Liver (tissue), 9 donors: ENCODE data around the gene UQCRHL. TPM values are rescaled to one million over a fixed set of nuclear protein-coding genes. Genes with fewer than 3 reads are reported as not detected.

Experiments
- DNase-seq: peaks from one replicate; pipeline ENCODE4 v3.0.0-alpha.2; 2017; ENCODE audit warnings: low spot score
- H3K27ac ChIP-seq, 2 donors: one replicate each; pipeline ENCODE4 v1.7.0; 2013; ENCODE audit warnings: inconsistent platforms in 2 of 2, low read length in 2 of 2, control low read depth in 1 of 2, low read depth in 1 of 2, mild to moderate bottlenecking in 1 of 2
- H3K27me3 ChIP-seq, 4 donors: one replicate each; pipeline versions ENCODE4 v1.6.1 to v1.7.0; 2013; ENCODE audit warnings: low read length in 3 of 4, inconsistent platforms in 1 of 4, mild to moderate bottlenecking in 1 of 4, moderate library complexity in 1 of 4; ENCODE audit not compliant: control insufficient read depth in 4 of 4, insufficient read depth in 4 of 4
- H3K36me3 ChIP-seq, 4 donors: one replicate each; pipeline versions ENCODE4 v1.6.1 to v1.7.0; 2013; ENCODE audit warnings: low read length in 3 of 4, mild to moderate bottlenecking in 3 of 4, low read depth in 1 of 4, moderate library complexity in 1 of 4; ENCODE audit not compliant: control insufficient read depth in 4 of 4, insufficient read depth in 3 of 4
- H3K4me1 ChIP-seq, 4 donors: one replicate each; pipeline versions ENCODE4 v1.6.1 to v1.7.0; 2013; ENCODE audit warnings: low read length in 3 of 4, mild to moderate bottlenecking in 3 of 4, moderate library complexity in 1 of 4; ENCODE audit not compliant: control insufficient read depth in 4 of 4, insufficient read depth in 4 of 4
- H3K4me3 ChIP-seq, 3 donors: one replicate each; pipeline versions ENCODE4 v1.6.1 to v1.7.0; 2013; ENCODE audit warnings: low read length in 3 of 3, control low read depth in 1 of 3, low read depth in 1 of 3, mild to moderate bottlenecking in 1 of 3
- H3K9ac ChIP-seq, 2 donors: one replicate each; pipeline ENCODE4 v1.7.0; 2013; ENCODE audit warnings: low read length in 2 of 2, mild to moderate bottlenecking in 2 of 2, moderate library complexity in 2 of 2, control low read depth in 1 of 2, low read depth in 1 of 2
- H3K9me3 ChIP-seq, 4 donors: one replicate each; pipeline versions ENCODE4 v1.6.1 to v1.7.0; 2013; ENCODE audit warnings: low read length in 3 of 4; ENCODE audit not compliant: control insufficient read depth in 4 of 4
- ATF3 ChIP-seq: IDR thresholded peaks from 2 replicates; pipeline ENCODE4 v1.6.1; 2016; ENCODE audit warnings: antibody characterized with exemption
- CTCF ChIP-seq: fragments of 150-350 bp; IDR thresholded peaks from 2 replicates; pipeline ENCODE4 v1.5.1; 2017; ENCODE audit warnings: improper control_type of control experiment, low read depth, low read length; ENCODE audit not compliant: missing input control
- EGR1 ChIP-seq, 2 donors: IDR thresholded peaks; 2 replicates each; pipeline ENCODE4 v1.6.1; 2016 to 2018; ENCODE audit warnings: antibody characterized with exemption in 2 of 2, low read depth in 2 of 2
- FOXA1 ChIP-seq: IDR thresholded peaks from 2 replicates; pipeline ENCODE4 v1.6.1; 2016; ENCODE audit warnings: antibody characterized with exemption
- FOXA2 ChIP-seq: IDR thresholded peaks from 2 replicates; pipeline ENCODE4 v1.6.1; 2016; ENCODE audit warnings: antibody characterized with exemption
- GABPA ChIP-seq, 2 donors: IDR thresholded peaks in 1 of 2; conservative IDR thresholded peaks in 1 of 2; 2 replicates each; pipeline ENCODE4 v1.6.1; 2016; ENCODE audit warnings: antibody characterized with exemption in 2 of 2, mild to moderate bottlenecking in 1 of 2, moderate library complexity in 1 of 2
- HNF4A ChIP-seq, 2 donors: conservative IDR thresholded peaks; 2 replicates each; pipeline ENCODE4 v1.6.1; 2016; ENCODE audit warnings: antibody characterized with exemption in 2 of 2, mild to moderate bottlenecking in 2 of 2
- HNF4G ChIP-seq: IDR thresholded peaks from 2 replicates; pipeline ENCODE4 v1.6.1; 2016; ENCODE audit warnings: antibody characterized with exemption
- JUND ChIP-seq, 2 donors: IDR thresholded peaks; 2 replicates each; pipeline ENCODE4 v1.6.1; 2016; ENCODE audit warnings: antibody characterized with exemption in 2 of 2
- NR2F2 ChIP-seq: IDR thresholded peaks from 2 replicates; pipeline ENCODE4 v1.6.1; 2016; ENCODE audit warnings: antibody characterized with exemption
- RAD21 ChIP-seq, 2 donors: IDR thresholded peaks; 2 replicates each; pipeline ENCODE4 v1.6.1; 2016; ENCODE audit warnings: antibody characterized with exemption in 2 of 2, mild to moderate bottlenecking in 2 of 2
- REST ChIP-seq: IDR thresholded peaks from 2 replicates; pipeline ENCODE4 v1.6.1; 2016; ENCODE audit warnings: antibody characterized with exemption, mild to moderate bottlenecking
- RXRA ChIP-seq, 2 donors: IDR thresholded peaks; 2 replicates each; pipeline ENCODE4 v1.6.1; 2017 to 2018; ENCODE audit warnings: antibody characterized with exemption in 2 of 2, mild to moderate bottlenecking in 1 of 2
- SP1 ChIP-seq: IDR thresholded peaks from 2 replicates; pipeline ENCODE4 v1.6.1; 2018; ENCODE audit warnings: antibody characterized with exemption, mild to moderate bottlenecking
- TAF1 ChIP-seq: conservative IDR thresholded peaks from 2 replicates; pipeline ENCODE4 v1.6.1; 2016; ENCODE audit warnings: antibody characterized with exemption, mild to moderate bottlenecking
- YY1 ChIP-seq: IDR thresholded peaks from 2 replicates; pipeline ENCODE4 v1.6.1; 2016; ENCODE audit warnings: antibody characterized with exemption, mild to moderate bottlenecking
- ZBTB33 ChIP-seq: IDR thresholded peaks from 2 replicates; pipeline ENCODE4 v1.6.1; 2016; ENCODE audit warnings: antibody characterized with exemption
- WGBS: extraction: QIAGEN DNeasy Blood & Tissue Kit; methylation state at CpG from one replicate; pipeline ENCODE4 v1.1.7; 2013; 5-methylcytosine and 5-hydroxymethylcytosine counted together
- polyA plus RNA-seq, 2 donors: library from polyadenylated mRNA; stranded (reverse) in 1 of 2; unstranded in 1 of 2; fragments of 200-250 nt in 1 of 2; fragments of >200 nt in 1 of 2; fragmentation: Nextera tagmentation in 1 of 2; extraction: Ambion mirVana in 1 of 2; gene quantifications; one replicate each; pipeline versions ENCODE4 v1.2.1 to v1.2.3, GENCODE V29; 2013 to 2015
- total RNA-seq, 2 donors: library from RNA; depleted of rRNA; stranded (reverse); fragments of >200 nt; gene quantifications; one replicate each; pipeline ENCODE4 v1.2.3, GENCODE V29; 2014
- TF ChIP-seq, protein P1 (sequence below): IDR thresholded peaks from 2 replicates; pipeline ENCODE4 v1.6.1; 2016; ENCODE audit warnings: antibody characterized with exemption
- donor health status: healthy.
- donor health status: healthy.
- donor health status: healthy.
- donor health status: healthy.
- donor health status: healthy.

The UQCRHL gene
- total and polyA plus RNA-seq, 4 donors = 0.50 to 2.9 (median 1.4) TPM

DNA sequence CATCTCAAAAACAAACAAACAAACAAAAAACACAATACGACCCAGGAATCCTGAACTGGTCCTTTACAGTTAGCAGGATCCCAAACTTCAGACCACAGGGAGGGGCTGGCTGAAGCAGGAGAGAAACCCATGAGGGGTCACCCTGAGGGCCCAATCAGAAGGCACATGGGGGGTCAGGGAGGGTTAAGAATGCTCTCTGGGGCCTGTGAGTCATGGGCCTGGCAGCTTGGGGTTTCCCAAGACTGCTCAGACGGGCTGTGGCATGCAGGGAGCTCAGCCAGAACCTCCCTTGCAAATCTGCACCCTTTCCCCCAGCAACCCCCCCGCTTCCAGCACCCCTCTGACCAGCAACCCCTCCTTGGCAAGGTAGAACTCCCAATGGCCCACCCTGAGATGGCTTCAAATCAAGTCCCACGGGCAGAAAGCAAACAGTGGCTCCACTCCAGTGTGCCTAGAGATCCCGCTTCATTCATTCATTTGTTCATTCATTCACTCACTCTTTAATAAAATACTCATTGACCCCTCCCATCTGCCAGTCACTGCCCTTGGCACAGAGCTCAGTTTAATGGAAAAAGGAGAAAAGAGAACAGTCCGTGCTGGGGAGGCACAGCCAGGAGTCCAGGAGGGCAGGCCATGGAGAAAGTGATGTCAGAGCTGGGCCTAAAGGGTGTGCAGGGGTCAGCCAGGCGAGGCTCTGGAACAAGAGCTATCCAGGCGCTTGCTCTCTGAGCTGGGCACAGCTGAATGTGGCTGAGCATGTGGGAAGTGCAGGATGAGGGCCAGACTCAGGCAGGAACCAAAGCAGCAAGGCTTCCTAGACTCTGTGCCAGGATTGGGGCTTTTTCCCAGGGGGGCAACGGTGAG lies 8.2 kb downstream of the UQCRHL start:
- Histone ChIP-seq H3K4me3 (peak overlapping the region in 1 of 3 donors; percentile 9), H3K36me3 (no peaks in the 10 kb centered on the region), H3K9ac (no peak overlapping the region), H3K9me3 (no peaks in the 10 kb centered on the region), H3K4me1 (peaks cover 9 to 14% (median 11%) of the 10 kb centered on the region in 4 donors), H3K27ac (peak overlapping the region; percentile 37 to 83), H3K27me3 (no peaks in the 10 kb centered on the region)
- WGBS = 42% methylated on average over 9 of the region's 9 CpGs
- TF ChIP-seq SP1 (peak; percentile 99), FOXA1 (no peak), GABPA (IDR thresholded peaks at IDR 0.05 in 1 of 2, conservative IDR thresholded peaks at IDR 0.05 in 1 of 2) (no peak), NR2F2 (peak; percentile 89), JUND (IDR thresholded peaks at IDR 0.05) (peak; percentile 88 to 95), ATF3 (peak; percentile 91), HNF4A (conservative IDR thresholded peaks at IDR 0.05) (peak; percentile 96 to 97), REST (peak; percentile 88), ZBTB33 (peak; percentile 83), CTCF (no peak), RXRA (IDR thresholded peaks at IDR 0.05) (peak; percentile 96 to 98), YY1 (peak; percentile 74), EGR1 (IDR thresholded peaks at IDR 0.05; ENCODE audit: low read depth in 2 of 2) (peak in 1 of 2 donors; percentile 86), TAF1 (peak; percentile 26), FOXA2 (peak; percentile 46), HNF4G (peak; percentile 82), RAD21 (IDR thresholded peaks at IDR 0.05) (peak; percentile 35 to 38)
- TF ChIP-seq, protein P1, sequence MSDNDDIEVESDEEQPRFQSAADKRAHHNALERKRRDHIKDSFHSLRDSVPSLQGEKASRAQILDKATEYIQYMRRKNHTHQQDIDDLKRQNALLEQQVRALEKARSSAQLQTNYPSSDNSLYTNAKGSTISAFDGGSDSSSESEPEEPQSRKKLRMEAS = peak; percentile 71
- DNase-seq = no peak
